HPDE6-E6E7 (cell line): ENCODE data around the gene EPHB2.
A peak's percentile ranks its signal among the peaks of the same experiment; 100 is the strongest.
"Not testable (repeated sequence)": the region's sequence is repeated elsewhere in the genome, so short reads cannot be mapped to it uniquely, and the experiment has no call there.

ENCODE experiments used
- DNase-seq: peaks from one replicate; pipeline ENCODE4 v3.0.0; 2011; ENCODE audit warnings: missing footprints; ENCODE audit errors: extremely low spot score

Gene EPHB2

GRCh38 chr1:22818061-22818770 lies 107.6 kb downstream of the EPHB2 start:
- DNase-seq, result no peak

GRCh38 chr1:22819361-22819760 lies 108.7 kb downstream of the EPHB2 start:
- no peak for DNase-seq

- no peak for DNase-seq
Observed at GRCh38 chr1:22821027-22821426, 110.4 kb downstream of the EPHB2 start.

- DNase-seq, result no peak
Observed at GRCh38 chr1:22822371-22822770, 111.7 kb downstream of the EPHB2 start.

GRCh38 chr1:22824466-22824865 lies 113.8 kb downstream of the EPHB2 start:
- no peak for DNase-seq

GRCh38 chr1:22824975-22825374 lies 114.3 kb downstream of the EPHB2 start:
- DNase-seq, result no peak

- DNase-seq, result no peak
Observed at GRCh38 chr1:22825486-22826189, 115.0 kb downstream of the EPHB2 start.

- DNase-seq, result peak; percentile 68
Observed at GRCh38 chr1:22826604-22827580, 116.3 kb downstream of the EPHB2 start.

- DNase-seq, result no peak
Observed at GRCh38 chr1:22827666-22828483, 117.2 kb downstream of the EPHB2 start.

GRCh38 chr1:22828484-22829308 lies 118.1 kb downstream of the EPHB2 start:
- DNase-seq, result no peak

- no peak for DNase-seq
Observed at GRCh38 chr1:22829309-22829989, 118.8 kb downstream of the EPHB2 start.

GRCh38 chr1:22830041-22830566 lies 119.5 kb downstream of the EPHB2 start:
- DNase-seq, result peak; percentile 64

GRCh38 chr1:22830757-22831340 lies 120.2 kb downstream of the EPHB2 start:
- DNase-seq, result no peak

GRCh38 chr1:22831729-22832413 lies 121.2 kb downstream of the EPHB2 start:
- DNase-seq, result peak; percentile 93

- no peak for DNase-seq
Observed at GRCh38 chr1:22832414-22832786, 121.8 kb downstream of the EPHB2 start.

GRCh38 chr1:22833699-22834098 lies 123.1 kb downstream of the EPHB2 start:
- no peak for DNase-seq

- not testable (repeated sequence) for DNase-seq
Observed at GRCh38 chr1:22834420-22834819, 123.8 kb downstream of the EPHB2 start.

- DNase-seq, result no peak
Observed at GRCh38 chr1:22835636-22836319, 125.1 kb downstream of the EPHB2 start.
